ENCODE measurements around the gene BTNL9.
"Not testable (repeated sequence)": the region's sequence is repeated elsewhere in the genome, so short reads cannot be mapped to it uniquely, and the experiment has no call there.

BTNL9 gene

GRCh38 chr5:181039931-181040630 is at the start of gene BTNL9:
TSS of gene BTNL9 (plus strand) at chr5:181040266. CDS start at chr5:181045490, 5,224 bp downstream.
- no peak for DNase-seq

DNA sequence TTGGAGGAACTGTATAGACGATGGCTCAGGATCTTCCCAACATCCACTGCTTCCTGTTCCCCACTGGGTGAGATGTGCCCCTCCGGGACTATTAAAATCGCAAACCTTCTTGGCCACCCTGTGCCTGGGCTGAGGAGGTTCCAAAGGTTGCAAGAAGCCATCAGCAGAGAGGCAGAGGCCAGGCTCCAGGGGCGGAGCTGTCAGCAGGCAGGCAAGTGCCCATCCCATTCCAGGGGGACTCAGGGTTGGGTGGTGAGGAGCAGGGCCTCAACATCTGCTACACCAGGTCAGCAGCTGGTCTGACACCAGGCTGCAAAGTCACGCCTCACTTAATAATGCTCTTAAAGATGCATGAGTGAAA is 49.2 kb upstream of the BTNL9 start:
- DNase-seq, result no peak

DNA sequence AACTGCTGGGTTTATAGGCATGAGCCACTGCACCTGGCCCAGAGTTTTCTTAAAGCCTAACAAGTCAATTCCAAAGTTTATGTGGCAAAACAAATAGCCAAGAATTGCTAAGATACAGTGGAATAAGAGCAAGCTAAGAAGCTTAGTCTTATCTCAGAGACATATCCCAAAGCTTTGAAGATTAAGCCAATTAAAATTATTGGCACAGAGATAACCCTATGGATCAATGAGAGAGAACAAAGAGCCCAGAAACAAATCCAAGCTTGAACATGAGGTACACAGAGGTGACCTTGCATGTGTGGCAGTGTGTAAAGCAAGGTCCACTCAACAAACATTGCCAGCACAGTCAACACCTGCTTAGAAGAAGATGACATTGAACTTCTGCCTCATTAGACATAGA is 38.1 kb upstream of the BTNL9 start:
- DNase-seq, result no peak

DNA sequence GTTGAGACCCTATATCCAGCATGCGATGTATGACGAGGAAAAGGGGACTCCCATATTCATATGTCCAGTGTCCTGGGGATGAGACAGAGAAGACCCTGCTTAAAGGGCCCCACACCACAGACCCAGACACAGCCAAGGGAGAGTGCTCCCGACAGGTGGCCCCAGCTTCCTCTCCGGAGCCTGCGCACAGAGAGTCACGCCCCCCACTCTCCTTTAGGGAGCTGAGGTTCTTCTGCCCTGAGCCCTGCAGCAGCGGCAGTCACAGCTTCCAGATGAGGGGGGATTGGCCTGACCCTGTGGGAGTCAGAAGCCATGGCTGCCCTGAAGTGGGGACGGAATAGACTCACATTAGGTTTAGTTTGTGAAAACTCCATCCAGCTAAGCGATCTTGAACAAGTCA is 34.3 kb upstream of the BTNL9 start:
- no peak for DNase-seq

- no peak for DNase-seq
These were observed 31.9 kb upstream of the BTNL9 start for GRCh38 chr5:181008136-181008535.

DNA sequence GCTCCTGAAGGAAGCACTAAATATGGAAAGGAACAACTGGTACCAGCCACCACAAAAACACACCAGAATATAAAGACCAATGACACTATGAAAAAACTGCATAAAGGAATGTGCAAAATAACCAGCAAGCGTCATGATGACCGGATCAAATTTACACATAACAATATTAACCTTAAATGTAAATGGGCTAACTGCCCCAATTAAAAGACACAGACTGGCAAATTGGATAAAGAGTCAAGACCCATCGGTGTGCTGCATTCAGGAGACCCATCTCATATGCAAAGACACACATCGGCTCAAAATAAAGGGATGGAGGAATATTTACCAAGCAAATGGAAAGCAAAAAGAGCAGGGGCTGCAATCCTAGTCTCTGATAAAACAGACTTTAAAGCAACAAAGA is 30.0 kb upstream of the BTNL9 start:
- DNase-seq, result not testable (repeated sequence)

DNA sequence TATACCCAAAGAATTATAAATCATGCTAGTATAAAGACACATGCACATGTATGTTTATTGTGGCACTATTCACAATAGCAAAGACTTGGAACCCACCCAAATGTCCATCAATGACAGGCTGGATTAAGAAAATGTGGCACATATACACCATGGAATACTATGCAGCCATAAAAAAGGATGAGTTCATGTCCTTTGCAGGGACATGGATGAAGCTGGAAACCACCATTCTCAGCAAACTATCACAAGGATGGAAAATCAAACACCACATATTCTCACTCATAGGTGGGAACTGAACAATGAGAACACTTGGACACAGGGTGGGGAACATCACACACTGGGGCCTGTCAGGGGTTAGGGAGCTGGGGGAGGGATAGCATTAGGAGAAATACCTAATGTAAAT is 25.4 kb upstream of the BTNL9 start:
- DNase-seq, result not testable (repeated sequence)

GRCh38 chr5:181017448-181017847 is 22.6 kb upstream of the BTNL9 start:
- DNase-seq, result not testable (repeated sequence)

- no peak for DNase-seq
These were observed 19.4 kb upstream of the BTNL9 start for GRCh38 chr5:181020688-181021087.

- no peak for DNase-seq
These were observed 15.6 kb upstream of the BTNL9 start for GRCh38 chr5:181024245-181025064.

GRCh38 chr5:181027452-181028031 is 12.5 kb upstream of the BTNL9 start:
- DNase-seq, result no peak

DNA sequence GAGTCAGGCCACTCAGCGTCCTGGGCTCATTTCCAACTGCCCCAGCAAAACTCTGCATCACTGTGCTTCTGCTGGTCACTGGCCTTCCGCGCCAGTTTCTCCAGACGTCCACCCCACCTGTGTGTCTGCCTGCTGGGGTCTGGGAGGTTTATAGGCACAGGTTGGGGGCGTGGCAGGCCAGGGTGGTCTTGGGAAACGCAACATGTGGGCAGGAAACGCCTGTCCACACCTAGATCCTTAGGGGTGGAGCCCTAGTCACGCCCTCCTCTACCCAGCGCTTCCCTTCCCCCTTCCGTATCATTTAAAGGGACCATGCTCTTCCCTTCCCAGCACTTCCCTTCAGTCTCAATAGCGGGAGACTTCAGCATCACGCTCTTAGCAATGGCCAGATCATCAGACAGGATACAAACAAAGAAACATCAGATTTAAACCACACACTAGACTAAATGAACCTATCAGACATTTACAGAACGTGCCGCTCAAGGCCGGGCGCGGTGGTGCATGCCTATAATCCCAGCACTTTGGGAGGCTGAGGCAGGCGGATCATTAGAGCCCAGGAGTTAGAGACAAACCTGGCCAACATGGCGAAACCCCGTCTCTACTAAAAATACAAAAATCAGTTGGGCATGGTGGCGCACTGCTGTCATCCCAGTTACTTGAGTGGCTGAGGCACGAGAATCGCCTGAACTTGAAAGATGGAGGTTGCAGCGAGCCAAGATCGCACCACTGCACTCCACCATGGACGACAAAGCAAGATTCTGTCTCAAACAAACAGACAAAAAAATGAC is 11.8 kb upstream of the BTNL9 start:
- DNase-seq, result no peak

GRCh38 chr5:181031716-181032115 is 8.3 kb upstream of the BTNL9 start:
- DNase-seq, result no peak

- DNase-seq, result no peak
These were observed 3.9 kb upstream of the BTNL9 start for GRCh38 chr5:181035991-181036815.

DNA sequence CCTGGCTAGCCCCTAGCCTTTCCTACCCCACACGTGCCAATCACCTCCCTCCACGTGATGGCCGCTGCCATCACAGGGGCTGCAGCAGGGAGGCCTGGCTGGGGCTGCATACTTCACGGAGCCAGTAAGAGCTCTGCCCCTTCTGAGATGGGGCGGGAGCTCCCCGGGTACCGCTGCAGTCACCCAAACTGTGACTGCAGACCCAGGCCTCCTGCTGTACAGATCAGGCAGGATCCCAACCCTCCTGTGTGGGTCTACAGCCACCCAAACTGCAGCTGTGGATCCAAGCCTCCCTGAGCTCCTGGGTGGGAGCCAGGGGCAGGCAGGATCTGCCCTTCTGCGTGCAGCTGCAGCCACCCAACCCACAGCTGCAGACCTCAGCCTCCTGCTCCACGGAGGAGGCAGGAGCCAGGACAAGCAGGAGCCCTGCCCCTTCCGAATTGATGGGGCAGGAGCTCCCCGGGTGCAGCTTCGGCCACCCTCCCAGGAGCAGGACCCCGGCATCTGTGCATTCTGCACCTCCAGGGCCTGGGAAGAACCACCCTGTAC is 3.2 kb upstream of the BTNL9 start:
- DNase-seq, result no peak

- no peak for DNase-seq
These were observed 2.7 kb upstream of the BTNL9 start for GRCh38 chr5:181037365-181037861.

DNA sequence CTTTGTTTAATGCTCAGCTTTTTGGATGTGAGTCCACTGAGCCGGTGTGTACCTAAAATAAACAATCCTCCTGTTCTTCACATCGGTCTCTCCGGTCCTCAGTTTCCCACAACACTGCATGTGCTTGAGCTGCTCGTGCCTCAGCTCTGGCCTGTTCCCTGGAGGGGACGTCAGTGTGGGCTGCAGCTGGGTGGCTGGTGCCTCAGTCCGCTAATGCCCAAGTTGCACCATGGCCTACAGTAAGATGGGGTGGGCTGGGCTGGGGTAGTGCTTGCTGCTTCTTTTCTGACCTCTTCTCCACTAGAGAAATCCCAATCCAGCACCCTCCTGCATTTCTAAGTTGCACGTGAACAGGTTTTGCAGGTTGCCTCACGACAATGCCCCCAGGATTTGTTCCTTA is 595 bp upstream of the BTNL9 start:
- DNase-seq, result no peak

GRCh38 chr5:181040631-181040945 is 522 bp downstream of the BTNL9 start:
- DNase-seq, result no peak

GRCh38 chr5:181041043-181041442 is 977 bp downstream of the BTNL9 start:
- DNase-seq, result no peak

DNA sequence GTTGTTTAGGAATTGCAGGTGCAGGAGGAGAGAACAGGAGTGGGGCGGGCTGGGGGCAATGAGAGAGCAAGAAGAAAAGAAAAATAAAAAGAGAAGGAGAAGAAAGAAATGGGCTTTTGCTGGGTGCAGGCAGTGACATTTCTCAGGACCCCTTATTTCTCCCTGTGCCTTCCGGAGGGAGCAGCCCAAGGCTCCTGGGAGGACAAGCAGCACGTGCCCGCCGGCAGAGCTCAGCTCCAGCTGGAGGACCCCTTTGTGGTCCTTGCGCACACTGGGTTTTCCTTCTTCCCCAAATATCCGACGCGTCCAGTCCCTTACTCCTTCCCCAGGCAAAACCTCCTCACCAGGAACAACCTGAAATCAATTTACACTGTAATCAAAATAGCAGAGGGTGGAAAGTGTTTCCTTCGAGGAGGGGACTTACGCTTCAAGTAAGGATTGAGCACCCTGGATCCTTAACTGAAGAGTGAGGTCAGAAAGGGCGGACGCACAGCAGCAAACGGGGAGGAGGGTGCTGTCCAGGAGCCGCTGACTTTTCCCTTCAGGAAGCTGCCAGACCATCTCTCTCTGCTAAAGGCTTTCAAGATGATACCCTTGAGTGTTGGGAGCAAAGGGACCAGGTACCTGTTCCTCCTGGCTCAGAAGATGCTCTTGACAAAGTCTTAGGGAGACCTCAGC is 2.1 kb downstream of the BTNL9 start:
- no peak for DNase-seq

DNA sequence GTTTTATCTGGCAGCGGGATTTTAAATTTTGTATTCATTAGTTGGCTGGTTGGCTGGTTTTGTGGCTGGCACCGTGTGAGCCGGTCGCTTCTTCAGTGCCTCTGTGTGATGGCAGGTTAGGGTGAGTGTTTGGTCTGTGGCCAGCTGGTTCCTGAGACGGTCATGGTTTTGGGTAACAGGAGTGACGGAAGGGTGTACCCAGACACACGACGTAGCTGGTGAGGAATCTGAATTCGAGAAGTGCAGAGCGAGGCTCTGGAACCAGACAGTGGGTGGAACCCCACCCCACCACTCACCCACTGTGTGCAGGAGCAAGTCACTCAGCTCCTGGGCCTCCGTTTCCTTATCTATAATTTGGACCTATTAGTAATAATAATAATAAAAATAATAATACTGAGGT is 2.7 kb downstream of the BTNL9 start:
- DNase-seq, result no peak

All from SIG-M5 (cell line).